Mesothelial cell of epicardium (in vitro differentiated cells): ENCODE measurements around the gene HTR2C. TPM values are rescaled to one million over a fixed set of nuclear protein-coding genes. Genes with fewer than 3 reads are reported as not detected.
"Not testable (repeated sequence)": the region's sequence is repeated elsewhere in the genome, so short reads cannot be mapped to it uniquely, and the experiment has no call there.

Experiments used
- DNase-seq, 2 experiments: peaks; one replicate each; pipeline ENCODE4 v3.0.0; 2021; ENCODE audit warnings: low spot score in 2 of 2; ENCODE audit not compliant: unreplicated experiment in 2 of 2
- H3K27ac Mint-ChIP-seq: 2 replicates; pipeline ENCODE4 v1.8.0; 2021; ENCODE audit warnings: mixed read lengths
- H3K27me3 Mint-ChIP-seq: 2 replicates; pipeline ENCODE4 v1.8.0; 2021; ENCODE audit warnings: low read depth, mixed read lengths
- H3K36me3 Mint-ChIP-seq: 2 replicates; pipeline ENCODE4 v1.8.0; 2021; ENCODE audit warnings: mixed read lengths
- H3K4me1 Mint-ChIP-seq: 2 replicates; pipeline ENCODE4 v1.8.0; 2021; ENCODE audit warnings: mixed read lengths
- H3K4me3 Mint-ChIP-seq: 2 replicates; pipeline ENCODE4 v1.8.0; 2021; ENCODE audit warnings: mild to moderate bottlenecking, moderate library complexity, mixed read lengths
- H3K9me3 Mint-ChIP-seq: 2 replicates; pipeline ENCODE4 v1.8.0; 2021; ENCODE audit warnings: mixed read lengths
- CTCF ChIP-seq: fragments of 200-600 bp; sonication (generic); IDR thresholded peaks from one replicate; pipeline ENCODE4 v1.5.0; 2021; ENCODE audit warnings: antibody characterized with exemption; ENCODE audit not compliant: unreplicated experiment
- total RNA-seq: library from RNA; stranded (reverse); gene quantifications from 3 replicates; pipeline ENCODE4 v1.2.1, GENCODE V29; 2021

Gene HTR2C
- total RNA-seq, 1 donor from 2014 or later, result 1.1 TPM

- no peak for DNase-seq
- Mint-ChIP-seq H3K9me3 (no peaks in the 10 kb centered on the region), H3K36me3 (no peaks in the 10 kb centered on the region), H3K4me1 (peaks cover 32% of the 10 kb centered on the region), H3K27me3 (no peaks in the 10 kb centered on the region), H3K27ac (no peak overlapping the region), H3K4me3 (no peak overlapping the region)
- TF ChIP-seq CTCF, result no peak
Observed at GRCh38 chrX:114675365-114675764, 91.5 kb downstream of the HTR2C start.

GRCh38 chrX:114700533-114700932 is 116.6 kb downstream of the HTR2C start:
- H3K27me3 Mint-ChIP-seq, H3K4me3 Mint-ChIP-seq, H3K4me1 Mint-ChIP-seq, H3K9me3 Mint-ChIP-seq, H3K36me3 Mint-ChIP-seq, H3K27ac Mint-ChIP-seq, DNase-seq: not testable (repeated sequence)

- Mint-ChIP-seq H3K9me3 (no peaks in the 10 kb centered on the region), H3K27ac (no peak overlapping the region), H3K4me1 (peaks cover 6% of the 10 kb centered on the region), H3K36me3 (no peaks in the 10 kb centered on the region), H3K27me3 (no peaks in the 10 kb centered on the region), H3K4me3 (no peak overlapping the region)
- TF ChIP-seq CTCF, result no peak
- no peak for DNase-seq
Observed at GRCh38 chrX:114709406-114709805, 125.5 kb downstream of the HTR2C start.

GRCh38 chrX:114710571-114710970 is 126.7 kb downstream of the HTR2C start:
- no peaks in the 10 kb centered on the region for H3K27me3 Mint-ChIP-seq
- TF ChIP-seq CTCF, result no peak
- H3K27ac Mint-ChIP-seq, result no peak overlapping the region
- H3K4me1 Mint-ChIP-seq, result peaks cover 10% of the 10 kb centered on the region
- no peak for DNase-seq
- no peaks in the 10 kb centered on the region for H3K36me3 Mint-ChIP-seq
- H3K9me3 Mint-ChIP-seq, result no peaks in the 10 kb centered on the region
- no peak overlapping the region for H3K4me3 Mint-ChIP-seq

GRCh38 chrX:114712466-114712865 is 128.6 kb downstream of the HTR2C start:
- Mint-ChIP-seq H3K9me3 (no peaks in the 10 kb centered on the region), H3K27me3 (no peaks in the 10 kb centered on the region), H3K4me1 (peaks cover 10% of the 10 kb centered on the region), H3K27ac (no peak overlapping the region), H3K36me3 (no peaks in the 10 kb centered on the region), H3K4me3 (no peak overlapping the region)
- no peak for TF ChIP-seq CTCF
- DNase-seq, result no peak

GRCh38 chrX:114715096-114715495 is 131.2 kb downstream of the HTR2C start:
- peaks cover 4% of the 10 kb centered on the region for H3K4me1 Mint-ChIP-seq
- TF ChIP-seq CTCF, result no peak
- peaks cover 2% of the 10 kb centered on the region for H3K9me3 Mint-ChIP-seq
- H3K27me3 Mint-ChIP-seq, result no peaks in the 10 kb centered on the region
- H3K36me3 Mint-ChIP-seq, result no peaks in the 10 kb centered on the region
- H3K27ac Mint-ChIP-seq, result no peak overlapping the region
- H3K4me3 Mint-ChIP-seq, result no peak overlapping the region
- no peak for DNase-seq
